AG09319 (cell line): ENCODE measurements around the gene MATN3.

Experiments
- DNase-seq: peaks from one replicate; pipeline ENCODE4 v3.0.0-alpha.2; 2010; ENCODE audit warnings: low read depth; ENCODE audit errors: extremely low read depth
- TF ChIP-seq, protein P1 (sequence below): IDR thresholded peaks from 2 replicates; pipeline ENCODE4 v1.5.1; 2011; ENCODE audit warnings: low read depth, mild to moderate bottlenecking, inconsistent platforms, low read length, moderate library complexity

Gene MATN3

GRCh38 chr2:19982268-19982667, 30.2 kb downstream of the MATN3 start:
- DNase-seq = no peak
- TF ChIP-seq, protein P1, sequence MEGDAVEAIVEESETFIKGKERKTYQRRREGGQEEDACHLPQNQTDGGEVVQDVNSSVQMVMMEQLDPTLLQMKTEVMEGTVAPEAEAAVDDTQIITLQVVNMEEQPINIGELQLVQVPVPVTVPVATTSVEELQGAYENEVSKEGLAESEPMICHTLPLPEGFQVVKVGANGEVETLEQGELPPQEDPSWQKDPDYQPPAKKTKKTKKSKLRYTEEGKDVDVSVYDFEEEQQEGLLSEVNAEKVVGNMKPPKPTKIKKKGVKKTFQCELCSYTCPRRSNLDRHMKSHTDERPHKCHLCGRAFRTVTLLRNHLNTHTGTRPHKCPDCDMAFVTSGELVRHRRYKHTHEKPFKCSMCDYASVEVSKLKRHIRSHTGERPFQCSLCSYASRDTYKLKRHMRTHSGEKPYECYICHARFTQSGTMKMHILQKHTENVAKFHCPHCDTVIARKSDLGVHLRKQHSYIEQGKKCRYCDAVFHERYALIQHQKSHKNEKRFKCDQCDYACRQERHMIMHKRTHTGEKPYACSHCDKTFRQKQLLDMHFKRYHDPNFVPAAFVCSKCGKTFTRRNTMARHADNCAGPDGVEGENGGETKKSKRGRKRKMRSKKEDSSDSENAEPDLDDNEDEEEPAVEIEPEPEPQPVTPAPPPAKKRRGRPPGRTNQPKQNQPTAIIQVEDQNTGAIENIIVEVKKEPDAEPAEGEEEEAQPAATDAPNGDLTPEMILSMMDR = no peak

DNA sequence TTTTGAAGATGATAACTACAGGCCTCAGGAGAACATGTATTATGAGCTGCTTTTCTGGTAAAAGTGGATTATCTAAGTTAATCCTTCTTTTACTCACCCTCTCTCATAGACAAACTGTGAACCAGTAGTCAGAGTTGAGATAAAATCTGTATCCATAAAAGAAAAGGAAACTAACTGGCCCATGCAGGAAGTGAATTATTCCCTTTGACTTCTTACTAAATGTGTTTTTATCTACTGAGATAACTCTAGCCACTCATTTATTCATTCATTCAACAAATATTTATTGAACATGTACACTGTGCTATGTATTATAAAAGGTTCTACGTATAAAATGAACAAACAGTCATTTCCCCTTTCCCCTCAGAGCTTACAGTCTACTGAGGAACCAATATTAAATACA, 32.5 kb downstream of the MATN3 start:
- TF ChIP-seq, protein P1 = no peak
- no peak for DNase-seq

- no peak for DNase-seq
- TF ChIP-seq, protein P1 = no peak
These were observed 39.0 kb downstream of the MATN3 start for GRCh38 chr2:19973466-19973865.

DNA sequence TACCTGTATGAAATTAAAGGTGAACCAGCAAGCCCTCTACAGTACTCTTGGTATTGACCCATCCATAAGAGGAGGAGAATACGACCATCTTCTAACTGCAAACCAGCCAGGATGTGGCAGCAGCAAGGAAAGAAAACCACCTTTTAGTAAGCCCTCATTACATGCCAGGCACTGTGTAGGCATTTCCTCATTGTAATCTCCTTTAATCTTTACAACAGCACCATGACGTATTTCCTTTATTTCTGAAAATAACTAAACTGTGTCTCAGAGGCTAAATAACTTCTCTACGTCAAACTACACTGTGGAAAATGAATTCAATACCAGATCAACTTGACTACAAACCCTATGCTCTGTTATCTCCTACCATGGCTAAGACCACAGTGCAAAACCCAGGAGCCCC, 40.8 kb downstream of the MATN3 start:
- no peak for DNase-seq
- TF ChIP-seq, protein P1 = no peak

DNA sequence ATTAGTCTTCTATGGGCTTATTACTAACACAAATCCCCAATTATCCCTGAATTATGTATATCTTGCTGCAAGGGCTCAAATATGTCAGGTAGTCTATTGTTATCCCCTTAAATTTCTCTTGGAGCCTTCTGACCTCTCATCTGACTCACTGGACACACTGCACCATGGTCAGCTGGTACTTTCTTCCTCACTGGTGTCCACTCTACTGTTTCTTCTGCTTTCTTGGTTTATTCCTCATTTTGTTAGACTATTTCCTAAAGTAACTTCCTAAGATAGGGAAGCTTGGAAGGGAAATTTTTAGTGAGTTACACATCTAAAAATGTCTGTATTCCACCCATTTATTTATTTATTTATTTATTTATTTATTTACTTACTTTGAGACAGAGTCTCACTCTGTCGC, 49.1 kb downstream of the MATN3 start:
- DNase-seq = no peak
- TF ChIP-seq, protein P1 = no peak

GRCh38 chr2:19955544-19956422, 56.7 kb downstream of the MATN3 start:
- TF ChIP-seq, protein P1 = peak; percentile 84
- peak; percentile 37 for DNase-seq

GRCh38 chr2:19949071-19949470, 63.4 kb downstream of the MATN3 start:
- TF ChIP-seq, protein P1 = no peak
- no peak for DNase-seq
